HG03378 (cell line): Measurements from ENCODE around the gene PPP4R3C.
"Not testable (repeated sequence)": the region's sequence is repeated elsewhere in the genome, so short reads cannot be mapped to it uniquely, and the experiment has no call there.

Experiments used
- ATAC-seq: cut with Tn5 transposase; IDR thresholded peaks from one replicate; pipeline ENCODE4 v1.9.1; 2021; ENCODE audit warnings: mild to moderate bottlenecking, moderate library complexity; ENCODE audit not compliant: unreplicated experiment

Gene PPP4R3C

GRCh38 chrX:27463187-27463586, at the start of gene PPP4R3C:
PPP4R3C (minus strand) TSS chrX:27463341; CDS start chrX:27463296, 45 bp downstream.
- no peak for ATAC-seq

- no peak for ATAC-seq
These were observed 28.3 kb upstream of the PPP4R3C start for GRCh38 chrX:27491397-27491796.

- no peak for ATAC-seq
These were observed 2.9 kb upstream of the PPP4R3C start for GRCh38 chrX:27466051-27466450.

- ATAC-seq = no peak
These were observed 1.9 kb upstream of the PPP4R3C start for GRCh38 chrX:27465036-27465435.

GRCh38 chrX:27459129-27459528, 4.0 kb downstream of the PPP4R3C start:
- ATAC-seq = not testable (repeated sequence)

- not testable (repeated sequence) for ATAC-seq
These were observed 4.6 kb downstream of the PPP4R3C start for GRCh38 chrX:27458544-27458943.

- ATAC-seq = no peak
These were observed 11.8 kb downstream of the PPP4R3C start for GRCh38 chrX:27451324-27451723.

- ATAC-seq = no peak
These were observed 16.7 kb downstream of the PPP4R3C start for GRCh38 chrX:27446423-27446822.

- ATAC-seq = no peak
These were observed 17.7 kb downstream of the PPP4R3C start for GRCh38 chrX:27445438-27445837.

GRCh38 chrX:27444093-27444908, 18.8 kb downstream of the PPP4R3C start:
- ATAC-seq = peak; percentile 69

GRCh38 chrX:27442392-27442791, 20.7 kb downstream of the PPP4R3C start:
- ATAC-seq = not testable (repeated sequence)

- ATAC-seq = no peak
These were observed 23.4 kb downstream of the PPP4R3C start for GRCh38 chrX:27439771-27440170.

- ATAC-seq = no peak
These were observed 24.2 kb downstream of the PPP4R3C start for GRCh38 chrX:27438937-27439336.

- no peak for ATAC-seq
These were observed 28.1 kb downstream of the PPP4R3C start for GRCh38 chrX:27435031-27435430.
